H9 (cell line): Measurements from ENCODE around the gene VPS51. TPM values are rescaled to one million over a fixed set of nuclear protein-coding genes. Genes with fewer than 3 reads are reported as not detected.

ENCODE experiments used
- DNase-seq: peaks from one replicate; pipeline ENCODE4 v3.0.0-alpha.2; 2017
- H2AFZ ChIP-seq: one replicate; pipeline ENCODE4 v1.6.1; 2013; ENCODE audit warnings: mild to moderate bottlenecking, low read length, control low read depth, moderate library complexity
- H2AK5ac ChIP-seq: 2 replicates; pipeline ENCODE4 v1.6.1; 2013; ENCODE audit warnings: low read length, control low read depth, mixed read lengths; ENCODE audit not compliant: insufficient read length
- H2BK120ac ChIP-seq: one replicate; pipeline ENCODE4 v1.6.1; 2013; ENCODE audit warnings: low read depth, mild to moderate bottlenecking, low read length, control low read depth, inconsistent platforms; ENCODE audit not compliant: poor library complexity, severe bottlenecking
- H2BK12ac ChIP-seq: 2 replicates; pipeline ENCODE4 v1.6.1; 2013; ENCODE audit warnings: low read length, control low read depth, mixed read lengths, low read depth; ENCODE audit not compliant: insufficient read length
- H2BK15ac ChIP-seq: 2 replicates; pipeline ENCODE4 v1.6.1; 2013; ENCODE audit warnings: low read depth, low read length, control low read depth
- H2BK20ac ChIP-seq: one replicate; pipeline ENCODE4 v1.6.1; 2013; ENCODE audit warnings: low read depth, mild to moderate bottlenecking, low read length, control low read depth, inconsistent platforms; ENCODE audit not compliant: poor library complexity, severe bottlenecking
- H2BK5ac ChIP-seq: 2 replicates; pipeline ENCODE4 v1.6.1; 2013; ENCODE audit warnings: low read length, control low read depth, mixed read lengths; ENCODE audit not compliant: insufficient read length
- H3K14ac ChIP-seq: 2 replicates; pipeline ENCODE4 v1.6.1; 2013; ENCODE audit warnings: low read length, control low read depth; ENCODE audit not compliant: insufficient read depth
- H3K18ac ChIP-seq: 2 replicates; pipeline ENCODE4 v1.6.1; 2013; ENCODE audit warnings: low read depth, mild to moderate bottlenecking, mixed read lengths, low read length, control low read depth; ENCODE audit not compliant: insufficient read length
- H3K23ac ChIP-seq: 2 replicates; pipeline ENCODE4 v1.6.1; 2013; ENCODE audit warnings: low read length, control low read depth, mixed read lengths, low read depth; ENCODE audit not compliant: insufficient read length
- H3K23me2 ChIP-seq: 2 replicates; pipeline ENCODE4 v1.6.1; 2013; ENCODE audit warnings: low read depth, mild to moderate bottlenecking, mixed read lengths, low read length, control low read depth; ENCODE audit not compliant: insufficient read length, poor library complexity, severe bottlenecking
- H3K27ac ChIP-seq: 2 replicates; pipeline ENCODE4 v1.5.1; 2013; ENCODE audit warnings: low read length, control low read depth, mixed read lengths, low read depth; ENCODE audit not compliant: insufficient read length
- H3K27me3 ChIP-seq: 2 replicates; pipeline ENCODE4 v1.6.1; 2013; ENCODE audit warnings: low read length, control low read depth, inconsistent platforms; ENCODE audit not compliant: insufficient read depth
- H3K4ac ChIP-seq: 2 replicates; pipeline ENCODE4 v1.6.1; 2013; ENCODE audit warnings: low read depth, mild to moderate bottlenecking, control low read depth, inconsistent platforms, low read length, moderate library complexity
- H3K4me1 ChIP-seq: 2 replicates; pipeline ENCODE4 v1.6.1; 2013; ENCODE audit warnings: low read length, control low read depth, inconsistent platforms; ENCODE audit not compliant: insufficient read depth
- H3K4me2 ChIP-seq: 2 replicates; pipeline ENCODE4 v1.6.1; 2013; ENCODE audit warnings: low read length, control low read depth, mixed read lengths; ENCODE audit not compliant: insufficient read length, insufficient read depth
- H3K56ac ChIP-seq: 2 replicates; pipeline ENCODE4 v1.6.1; 2013; ENCODE audit warnings: low read depth, mild to moderate bottlenecking, mixed read lengths, low read length, control low read depth; ENCODE audit not compliant: insufficient read length
- H3K79me1 ChIP-seq: 2 replicates; pipeline ENCODE4 v1.6.1; 2013; ENCODE audit warnings: low read depth, mild to moderate bottlenecking, moderate library complexity, low read length, control low read depth, inconsistent platforms; ENCODE audit not compliant: insufficient read depth, poor library complexity, severe bottlenecking
- H3K79me2 ChIP-seq: 2 replicates; pipeline ENCODE4 v1.6.1; 2013; ENCODE audit warnings: low read length, control low read depth, inconsistent platforms; ENCODE audit not compliant: insufficient read depth
- H3K9ac ChIP-seq: 2 replicates; pipeline ENCODE4 v1.6.1; 2013; ENCODE audit warnings: low read length, control low read depth, mixed read lengths; ENCODE audit not compliant: insufficient read length; ENCODE audit errors: extremely low read depth
- H3K9me3 ChIP-seq: one replicate; pipeline ENCODE4 v1.6.1; 2013; ENCODE audit warnings: low read depth, low read length, inconsistent platforms; ENCODE audit not compliant: control insufficient read depth
- H3T11ph ChIP-seq: one replicate; pipeline ENCODE4 v1.6.1; 2013; ENCODE audit warnings: mild to moderate bottlenecking, low read length, control low read depth, inconsistent platforms
- H4K20me1 ChIP-seq: one replicate; pipeline ENCODE4 v1.6.1; 2013; ENCODE audit not compliant: control insufficient read depth, insufficient read length, insufficient read depth
- H4K5ac ChIP-seq: 2 replicates; pipeline ENCODE4 v1.6.1; 2013; ENCODE audit warnings: low read depth, mild to moderate bottlenecking, mixed read lengths, low read length, control low read depth; ENCODE audit not compliant: insufficient read length
- H4K8ac ChIP-seq: replicated peaks from 2 replicates; pipeline ENCODE4 v1.6.1; 2013; ENCODE audit warnings: low read length, control low read depth, mixed read lengths, low read depth; ENCODE audit not compliant: insufficient read length
- H4K91ac ChIP-seq: 2 replicates; pipeline ENCODE4 v1.6.1; 2013; ENCODE audit warnings: low read depth, mild to moderate bottlenecking, moderate library complexity, mixed read lengths, low read length, control low read depth; ENCODE audit not compliant: insufficient read length
- H3K27ac Mint-ChIP-seq, 3 experiments: 2 replicates in 2 of 3; 3 replicates in 1 of 3; pipeline ENCODE4 v1.8.0; 2020 to 2021; ENCODE audit warnings: mixed read lengths in 3 of 3, mild to moderate bottlenecking in 1 of 3, moderate library complexity in 1 of 3
- H3K27me3 Mint-ChIP-seq: 2 replicates; pipeline ENCODE4 v1.8.0; 2021; ENCODE audit warnings: low read depth, mild to moderate bottlenecking, moderate library complexity, mixed read lengths
- H3K36me3 Mint-ChIP-seq, 3 experiments: 2 replicates in 2 of 3; 3 replicates in 1 of 3; pipeline ENCODE4 v1.8.0; 2020 to 2021; ENCODE audit warnings: low read depth in 3 of 3, mixed read lengths in 3 of 3; ENCODE audit not compliant: insufficient read depth in 1 of 3
- H3K4me1 Mint-ChIP-seq, 2 experiments: 2 replicates each; pipeline ENCODE4 v1.8.0; 2020; ENCODE audit warnings: mixed read lengths in 2 of 2
- H3K4me3 Mint-ChIP-seq, 2 experiments: 2 replicates in 1 of 2; 3 replicates in 1 of 2; pipeline ENCODE4 v1.8.0; 2020 to 2021; ENCODE audit warnings: mild to moderate bottlenecking in 2 of 2, mixed read lengths in 2 of 2, moderate library complexity in 1 of 2
- H3K9me3 Mint-ChIP-seq, 2 experiments: 2 replicates in 1 of 2; 3 replicates in 1 of 2; pipeline ENCODE4 v1.8.0; 2020; ENCODE audit warnings: mild to moderate bottlenecking in 2 of 2, mixed read lengths in 2 of 2, moderate library complexity in 1 of 2
- CTCF ChIP-seq: fragments of 200-600 bp; sonication (generic); conservative IDR thresholded peaks from 3 replicates; pipeline ENCODE4 v1.8.0; 2021; ENCODE audit warnings: antibody characterized with exemption, mild to moderate bottlenecking
- WGBS: extraction: QIAGEN DNeasy Blood & Tissue Kit; methylation state at CpG from one replicate; pipeline ENCODE4 v1.1.7; 2013; ENCODE audit warnings: missing lambda C conversion rate, low lambda C conversion rate, mixed read lengths; ENCODE audit not compliant: insufficient read length; ENCODE audit errors: extremely low coverage; 5-methylcytosine and 5-hydroxymethylcytosine counted together
- total RNA-seq: library from RNA; stranded (reverse); gene quantifications from 2 replicates; pipeline ENCODE4 v1.2.1, GENCODE V29; 2021

Gene VPS51
- total RNA-seq, 1 experiment from 2014 or later, result 94.7 TPM

DNA sequence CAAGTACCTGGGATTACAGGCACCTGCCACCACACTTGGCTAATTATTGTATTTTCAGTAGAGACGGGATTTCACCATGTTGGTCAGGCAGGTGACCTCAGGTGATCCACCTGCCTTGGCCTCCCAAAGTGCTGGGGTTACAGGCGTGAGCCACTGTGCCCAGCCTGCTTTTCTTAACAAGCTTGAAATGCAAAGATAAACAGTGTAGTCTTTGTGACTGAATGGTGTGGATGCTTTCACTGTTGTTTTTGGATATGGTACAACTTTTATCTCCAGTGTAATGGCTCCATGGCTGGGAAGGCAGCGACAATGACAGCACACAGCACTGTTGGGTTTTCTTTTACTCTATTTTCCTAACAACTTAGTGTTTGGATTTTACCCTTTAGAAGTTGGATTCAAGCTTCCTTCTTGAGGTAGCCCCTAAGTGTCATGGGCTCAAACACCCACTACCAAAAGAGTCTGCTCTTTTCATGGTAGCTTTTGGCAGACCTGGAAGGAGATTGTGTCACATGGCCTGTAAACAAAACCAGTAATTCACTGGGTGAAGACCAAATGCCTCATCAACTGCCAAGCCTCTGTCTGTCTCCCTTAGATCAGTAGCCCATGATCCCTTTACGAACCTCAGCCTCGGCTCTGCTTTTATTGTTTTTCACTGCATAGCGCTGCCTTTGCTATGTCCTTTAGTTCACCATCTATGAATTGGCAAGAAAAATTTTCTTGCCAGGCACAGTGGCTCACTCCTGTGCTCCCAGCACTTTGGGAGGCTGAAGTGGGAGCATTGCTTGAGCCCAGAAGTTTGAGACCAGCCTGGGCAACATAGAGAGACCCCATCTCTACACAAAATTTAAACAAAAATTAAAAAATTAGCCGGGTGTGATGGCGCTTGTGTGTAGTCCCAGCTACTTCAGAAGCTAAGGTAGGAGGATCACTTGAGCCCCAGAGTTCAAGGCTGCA, 6.4 kb downstream of the VPS51 start:
- Histone ChIP-seq H3K4ac (no peak overlapping the region), H3K79me1 (no peaks in the 10 kb centered on the region), H3K27ac (no peak overlapping the region), H4K5ac (no peak overlapping the region), H2AFZ (no peak overlapping the region), H3K23ac (no peak overlapping the region), H2BK20ac (no peak overlapping the region), H2BK15ac (no peak overlapping the region), H3K4me2 (no peak overlapping the region), H2BK12ac (no peak overlapping the region), H2AK5ac (no peak overlapping the region), H3K9me3 (no peaks in the 10 kb centered on the region), H3K79me2 (0 out of 2 replicates have a peak, but pooled peaks cover 3% of the 10 kb centered on the region), H3T11ph (no peak overlapping the region), H3K9ac (no peak overlapping the region), H3K56ac (no peak overlapping the region), H4K20me1 (no peaks in the 10 kb centered on the region), H3K4me1 (no peaks in the 10 kb centered on the region), H2BK5ac (no peak overlapping the region), H3K18ac (no peak overlapping the region), H3K27me3 (no peaks in the 10 kb centered on the region), H3K14ac (no peak overlapping the region), H4K8ac (no peak overlapping the region), H4K91ac (no peak overlapping the region), H3K23me2 (no peaks in the 10 kb centered on the region), H2BK120ac (no peak overlapping the region)
- Mint-ChIP-seq H3K27ac (no peak overlapping the region), H3K4me3 (no peak overlapping the region), H3K9me3 (no peaks in the 10 kb centered on the region), H3K36me3 (peaks cover 4 to 16% (median 16%) of the 10 kb centered on the region in 3 experiments; a peak in 5 of 7 replicates), H3K4me1 (no peaks in the 10 kb centered on the region), H3K27me3 (no peaks in the 10 kb centered on the region)
- no peak for DNase-seq
- TF ChIP-seq CTCF, result no peak
- no CpG with 5 or more reads among the region's 8 CpGs for WGBS
